ENCODE data around the gene KRIT1.
"Not testable (repeated sequence)": the region's sequence is repeated elsewhere in the genome, so short reads cannot be mapped to it uniquely, and the experiment has no call there.

DNA sequence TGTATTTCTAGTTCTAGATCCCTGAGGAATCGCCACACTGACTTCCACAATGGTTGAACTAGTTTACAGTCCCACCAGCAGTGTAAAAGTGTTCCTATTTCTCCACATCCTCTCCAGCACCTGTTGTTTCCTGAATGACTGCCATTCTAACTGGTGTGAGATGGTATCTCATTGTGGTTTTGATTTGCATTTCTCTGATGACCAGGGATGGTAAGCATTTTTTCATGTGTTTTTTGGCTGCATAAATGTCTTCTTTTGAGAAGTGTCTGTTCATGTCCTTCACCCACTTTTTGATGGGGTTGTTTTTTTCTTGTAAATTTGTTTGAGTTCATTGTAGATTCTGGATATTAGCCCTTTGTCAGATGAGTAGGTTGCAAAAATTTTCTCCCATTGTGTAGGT lies 61.4 kb downstream of the KRIT1 start:
- TF ChIP-seq CTCF (IDR thresholded peaks at IDR 0.05; ENCODE audit: borderline replicate concordance, extremely low read depth, low read length, poor library complexity, severe bottlenecking); EZH2 (IDR thresholded peaks at IDR 0.05; ENCODE audit: borderline replicate concordance, low read depth, low read length, severe bottlenecking): not testable (repeated sequence)

Measured in DND-41 (cell line).